K562 (cell line): ENCODE results near the gene PDCD6IP.
A peak's percentile ranks its signal among the peaks of the same experiment; 100 is the strongest.

Experiments
- ZNF518B ChIP-seq: fragments of 250-450 bp; sonication (Bioruptor Pico); IDR thresholded peaks from 2 replicates; pipeline ENCODE4 v1.5.0; 2021; ENCODE audit warnings: mild to moderate bottlenecking, moderate library complexity
- TF ChIP-seq, protein P1 (sequence below), 3 experiments: IDR thresholded peaks in 2 of 3; conservative IDR thresholded peaks in 1 of 3; 2 replicates each; pipeline ENCODE4 v1.5.1; 2011 to 2012; ENCODE audit warnings: low read length in 3 of 3, mild to moderate bottlenecking in 3 of 3, control low read depth in 2 of 3, improper control_type of control experiment in 1 of 3, inconsistent platforms in 1 of 3, low read depth in 1 of 3, mixed read lengths in 1 of 3, moderate library complexity in 1 of 3; ENCODE audit not compliant: insufficient read depth in 2 of 3

DNA sequence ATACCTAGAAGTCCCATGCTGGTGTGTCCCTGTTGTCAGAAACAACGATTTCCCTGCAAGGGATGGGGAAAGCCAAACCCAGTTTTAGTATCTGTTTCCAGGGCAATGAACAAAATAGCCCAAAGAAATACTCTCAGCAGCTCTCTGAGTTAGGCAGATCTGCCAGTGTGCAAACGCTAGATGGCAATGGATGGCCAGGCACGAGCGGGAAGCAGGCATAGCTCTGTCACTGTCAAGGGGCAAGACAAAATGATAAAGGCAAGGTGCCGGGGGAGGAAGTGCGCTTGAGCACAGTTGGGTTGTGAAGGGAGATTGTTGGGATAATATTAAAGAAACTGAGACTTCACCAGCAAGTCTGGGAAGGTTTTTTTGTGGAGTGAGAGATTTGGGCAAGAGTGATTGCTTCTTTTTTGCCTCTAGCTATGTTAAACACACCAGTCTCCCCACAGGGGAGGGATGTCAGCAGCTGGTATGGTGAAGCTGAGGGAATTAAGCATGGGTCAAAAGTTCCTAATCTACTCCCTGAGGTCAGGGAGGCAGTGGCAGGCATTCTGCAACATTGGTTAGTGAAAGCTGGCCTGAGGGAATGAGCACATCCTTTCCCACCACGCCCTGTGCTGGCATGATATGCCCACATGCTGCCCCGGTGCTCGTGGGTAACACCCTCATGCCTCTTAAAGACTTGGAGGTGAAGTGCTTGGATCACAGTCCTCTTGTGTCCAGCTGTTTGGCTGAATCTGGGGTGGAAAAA, 117.5 kb downstream of the PDCD6IP start:
- no peak for TF ChIP-seq ZNF518B (CRISPR knock-in tag)
- TF ChIP-seq, protein P1, sequence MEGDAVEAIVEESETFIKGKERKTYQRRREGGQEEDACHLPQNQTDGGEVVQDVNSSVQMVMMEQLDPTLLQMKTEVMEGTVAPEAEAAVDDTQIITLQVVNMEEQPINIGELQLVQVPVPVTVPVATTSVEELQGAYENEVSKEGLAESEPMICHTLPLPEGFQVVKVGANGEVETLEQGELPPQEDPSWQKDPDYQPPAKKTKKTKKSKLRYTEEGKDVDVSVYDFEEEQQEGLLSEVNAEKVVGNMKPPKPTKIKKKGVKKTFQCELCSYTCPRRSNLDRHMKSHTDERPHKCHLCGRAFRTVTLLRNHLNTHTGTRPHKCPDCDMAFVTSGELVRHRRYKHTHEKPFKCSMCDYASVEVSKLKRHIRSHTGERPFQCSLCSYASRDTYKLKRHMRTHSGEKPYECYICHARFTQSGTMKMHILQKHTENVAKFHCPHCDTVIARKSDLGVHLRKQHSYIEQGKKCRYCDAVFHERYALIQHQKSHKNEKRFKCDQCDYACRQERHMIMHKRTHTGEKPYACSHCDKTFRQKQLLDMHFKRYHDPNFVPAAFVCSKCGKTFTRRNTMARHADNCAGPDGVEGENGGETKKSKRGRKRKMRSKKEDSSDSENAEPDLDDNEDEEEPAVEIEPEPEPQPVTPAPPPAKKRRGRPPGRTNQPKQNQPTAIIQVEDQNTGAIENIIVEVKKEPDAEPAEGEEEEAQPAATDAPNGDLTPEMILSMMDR (IDR thresholded peaks at IDR 0.05 in 2 of 3, conservative IDR thresholded peaks at IDR 0.05 in 1 of 3; ENCODE audit: insufficient read depth in 2 of 3, low read depth in 1 of 3, low read length in 3 of 3), result peak; percentile 69 to 86 (median 75)
